Stimulated activated naive CD8-positive, alpha-beta T cell treated with anti-CD3 and anti-CD28 coated beads, Interleukin-15, amount 100 ng/mL, for 72 hours (primary cell): Measurements from ENCODE around the gene ABHD4.

ENCODE experiments used
- ATAC-seq: fragments of 150-1000 bp; cut with Tn5 transposase; 2 replicates; pipeline ENCODE4 v1.10.0; 2021; ENCODE audit warnings: mild to moderate bottlenecking, moderate library complexity
- DNase-seq, 2 donors: peaks; one replicate each; pipeline ENCODE4 v3.0.0; 2021 to 2022
- H3K27ac Mint-ChIP-seq, 2 donors: one replicate each; pipeline ENCODE4 v1.8.0; 2022; ENCODE audit warnings: mild to moderate bottlenecking in 2 of 2, mixed read lengths in 2 of 2, moderate library complexity in 2 of 2
- H3K27me3 Mint-ChIP-seq: one replicate; pipeline ENCODE4 v1.8.0; 2022; ENCODE audit warnings: mixed read lengths
- H3K4me1 Mint-ChIP-seq: one replicate; pipeline ENCODE4 v1.8.0; 2022; ENCODE audit warnings: mild to moderate bottlenecking, mixed read lengths
- H3K4me3 Mint-ChIP-seq, 2 donors: one replicate each; pipeline ENCODE4 v1.8.0; 2022; ENCODE audit warnings: mild to moderate bottlenecking in 2 of 2, mixed read lengths in 2 of 2, moderate library complexity in 1 of 2
- H3K9me3 Mint-ChIP-seq, 2 donors: one replicate each; pipeline ENCODE4 v1.8.0; 2022; ENCODE audit warnings: mixed read lengths in 2 of 2

Gene ABHD4

GRCh38 chr14:22650960-22651521 is 52.9 kb downstream of the ABHD4 start:
- ATAC-seq (peak; percentile 83), DNase-seq (peak; percentile 43)
- Mint-ChIP-seq H3K27me3 (no peaks in the 10 kb centered on the region), H3K4me1 (peaks cover 17% of the 10 kb centered on the region), H3K9me3 (no peaks in the 10 kb centered on the region), H3K27ac (peak overlapping the region in 1 of 2 donors; percentile 5), H3K4me3 (no peak overlapping the region)

DNA sequence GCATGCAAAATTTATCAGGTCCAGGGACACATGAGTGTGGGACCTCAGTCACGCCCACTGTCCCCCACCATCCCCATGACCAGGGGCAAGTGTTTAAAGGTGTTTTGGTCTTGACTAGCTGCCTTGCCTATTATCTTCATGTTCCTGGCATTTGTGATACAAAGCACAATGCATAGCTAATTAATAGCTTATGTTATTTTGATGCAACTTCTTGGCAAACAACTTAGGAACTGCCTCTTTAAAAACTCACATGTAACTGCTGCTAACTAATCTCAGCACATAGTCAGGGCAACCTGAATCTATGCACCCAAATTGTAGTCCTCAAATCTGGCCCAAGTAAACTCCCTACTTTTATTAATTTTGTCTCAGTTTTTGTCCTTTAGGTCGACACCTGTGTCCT is 53.5 kb downstream of the ABHD4 start:
- Mint-ChIP-seq H3K4me3 (no peak overlapping the region), H3K27me3 (no peaks in the 10 kb centered on the region)
- no peak for ATAC-seq

DNA sequence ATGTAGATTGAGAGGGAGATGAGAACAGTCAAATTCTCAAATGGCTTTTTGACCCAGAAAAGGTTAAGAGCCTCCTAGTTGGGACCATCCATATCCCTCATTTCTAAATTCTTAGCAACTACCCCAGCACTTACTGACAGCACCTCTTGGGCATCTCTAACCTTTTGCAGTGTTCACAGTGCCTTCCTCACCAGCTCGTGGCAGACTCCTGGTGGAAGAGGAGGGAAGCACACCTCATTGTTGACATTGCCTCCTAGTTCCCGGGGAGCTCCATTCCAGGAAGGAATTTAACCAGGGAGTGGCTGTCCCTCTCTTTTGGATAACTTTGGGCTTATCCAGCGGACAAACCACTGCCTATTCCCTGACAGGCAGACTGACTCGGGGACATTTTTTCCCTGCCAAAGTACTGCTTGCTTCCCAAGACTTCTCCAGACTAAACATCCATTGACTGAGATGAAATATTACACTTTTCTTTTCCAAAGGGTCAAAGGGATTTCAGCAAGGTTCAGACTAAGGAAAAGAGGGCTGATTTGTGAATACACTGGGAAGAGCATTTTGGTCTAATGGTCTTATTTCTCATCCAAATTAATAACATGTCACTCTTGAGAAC is 55.0 kb downstream of the ABHD4 start:
- H3K4me3 Mint-ChIP-seq: no peak overlapping the region
- no peaks in the 10 kb centered on the region for H3K27me3 Mint-ChIP-seq
- peaks cover 6% of the 10 kb centered on the region for H3K4me1 Mint-ChIP-seq
- peak; percentile 85 for ATAC-seq
- peak; percentile 33 to 55 for DNase-seq
- no peaks in the 10 kb centered on the region for H3K9me3 Mint-ChIP-seq
- H3K27ac Mint-ChIP-seq: no peak overlapping the region

More for the DNA sequence above, 53.5 kb downstream of the ABHD4 start:
- Mint-ChIP-seq H3K9me3 (no peaks in the 10 kb centered on the region), H3K4me1 (peaks cover 12% of the 10 kb centered on the region), H3K27ac (no peak overlapping the region)
- DNase-seq: no peak

DNA sequence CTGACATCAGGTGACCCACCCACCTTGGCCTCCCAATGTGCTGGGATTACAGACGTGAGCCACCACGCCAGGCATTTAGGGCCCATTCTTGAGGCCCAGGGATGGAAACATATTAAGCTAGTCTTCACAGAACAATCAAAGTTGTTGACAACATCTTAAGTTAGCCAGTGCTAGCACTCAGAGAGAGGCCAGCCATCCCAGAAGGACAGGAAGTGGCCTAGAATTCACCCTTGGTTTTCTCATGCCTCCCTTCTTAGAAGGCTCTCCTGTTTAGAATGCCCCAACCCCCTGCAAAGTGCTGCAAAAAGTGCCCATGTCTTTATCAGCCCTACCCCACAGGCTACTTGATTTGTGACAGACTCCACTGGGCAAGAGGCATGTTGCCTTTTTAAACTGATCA is 58.1 kb downstream of the ABHD4 start:
- ATAC-seq (no peak), DNase-seq (no peak)
- no peak overlapping the region for H3K27ac Mint-ChIP-seq
- peaks cover 2% of the 10 kb centered on the region for H3K4me1 Mint-ChIP-seq
- H3K27me3 Mint-ChIP-seq: no peaks in the 10 kb centered on the region
- H3K4me3 Mint-ChIP-seq: no peak overlapping the region
- no peaks in the 10 kb centered on the region for H3K9me3 Mint-ChIP-seq

DNA sequence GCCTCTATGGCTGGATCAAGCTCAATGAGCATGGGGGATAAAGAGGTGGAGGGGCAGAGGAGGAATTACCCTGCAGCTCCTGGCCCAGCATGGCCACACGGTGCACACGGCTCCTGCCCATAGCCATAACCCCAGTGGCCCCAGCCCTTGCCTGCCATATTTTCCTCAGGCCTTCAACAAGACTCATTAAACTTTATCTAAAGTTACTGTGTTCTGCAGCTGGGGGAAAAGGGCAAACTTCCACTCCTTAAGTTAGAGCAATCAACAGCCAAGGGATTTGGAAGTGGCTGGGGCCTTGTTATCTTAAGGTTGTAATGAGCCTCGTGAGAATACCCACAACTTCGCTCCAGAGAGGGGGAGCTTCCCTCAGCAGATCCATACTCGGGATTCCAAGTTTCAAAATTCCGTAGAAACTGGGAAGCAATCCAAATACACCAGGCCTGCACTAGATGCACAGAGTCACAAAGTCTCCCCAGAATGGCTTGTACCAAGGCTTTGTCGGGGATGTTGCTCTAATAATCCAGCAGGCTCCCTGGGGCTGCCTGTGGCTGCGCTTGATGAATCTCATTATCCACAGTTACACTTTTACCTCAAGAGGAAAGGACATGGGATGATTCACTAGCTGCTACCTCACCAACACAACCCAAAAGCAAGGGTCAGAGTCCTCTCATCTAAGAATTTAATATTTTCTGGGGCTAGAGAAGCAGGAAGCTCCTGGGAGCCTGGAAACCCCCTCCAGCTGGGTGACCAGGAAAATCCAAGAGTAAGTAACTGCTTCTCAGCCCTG is 59.0 kb downstream of the ABHD4 start:
- Mint-ChIP-seq H3K4me1 (no peaks in the 10 kb centered on the region), H3K27me3 (no peaks in the 10 kb centered on the region), H3K9me3 (no peaks in the 10 kb centered on the region), H3K4me3 (no peak overlapping the region), H3K27ac (no peak overlapping the region)
- ATAC-seq (no peak), DNase-seq (no peak)

DNA sequence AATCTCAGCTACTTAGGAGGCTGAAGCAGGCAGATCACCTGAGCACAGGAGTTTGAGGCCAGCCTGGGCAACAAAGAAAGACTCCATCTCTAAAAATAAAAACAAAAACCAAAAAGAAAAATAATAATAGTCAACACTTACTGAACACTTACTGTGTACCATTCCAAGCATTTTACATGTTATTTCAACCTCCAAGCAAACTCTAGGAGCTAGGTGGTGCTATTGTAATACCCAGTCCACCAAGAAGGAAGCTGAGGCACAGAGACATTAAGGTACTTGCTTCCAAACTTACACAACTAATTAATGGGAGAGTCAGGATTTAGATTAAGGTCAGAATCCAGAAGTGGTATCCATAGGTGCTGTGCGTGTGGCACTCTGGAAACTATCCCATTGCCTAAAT is 59.8 kb downstream of the ABHD4 start:
- ATAC-seq: no peak
- DNase-seq: no peak
- H3K4me3 Mint-ChIP-seq: no peak overlapping the region
- H3K9me3 Mint-ChIP-seq: no peaks in the 10 kb centered on the region
- H3K4me1 Mint-ChIP-seq: no peaks in the 10 kb centered on the region
- H3K27me3 Mint-ChIP-seq: no peaks in the 10 kb centered on the region
- no peak overlapping the region for H3K27ac Mint-ChIP-seq

DNA sequence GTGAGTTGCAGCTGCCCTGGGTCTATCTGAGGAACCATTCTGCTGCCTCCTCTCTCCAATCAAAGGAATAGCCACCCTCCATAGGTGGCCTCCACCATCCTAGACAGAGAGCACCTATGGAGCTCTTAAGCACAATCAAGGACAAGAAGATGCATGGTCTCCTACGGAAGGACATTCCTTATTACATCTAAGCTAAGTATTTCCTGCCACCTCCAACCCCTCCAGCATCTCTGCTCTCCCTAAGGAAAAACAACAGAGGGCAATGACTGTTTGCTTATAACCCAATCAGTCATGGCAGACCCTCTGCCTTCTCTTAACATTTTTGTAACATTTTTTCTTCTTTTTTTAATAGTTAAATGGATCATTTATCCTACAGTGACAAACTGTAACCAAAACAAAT is 60.8 kb downstream of the ABHD4 start:
- H3K27ac Mint-ChIP-seq: no peak overlapping the region
- H3K4me3 Mint-ChIP-seq: no peak overlapping the region
- H3K9me3 Mint-ChIP-seq: no peaks in the 10 kb centered on the region

DNA sequence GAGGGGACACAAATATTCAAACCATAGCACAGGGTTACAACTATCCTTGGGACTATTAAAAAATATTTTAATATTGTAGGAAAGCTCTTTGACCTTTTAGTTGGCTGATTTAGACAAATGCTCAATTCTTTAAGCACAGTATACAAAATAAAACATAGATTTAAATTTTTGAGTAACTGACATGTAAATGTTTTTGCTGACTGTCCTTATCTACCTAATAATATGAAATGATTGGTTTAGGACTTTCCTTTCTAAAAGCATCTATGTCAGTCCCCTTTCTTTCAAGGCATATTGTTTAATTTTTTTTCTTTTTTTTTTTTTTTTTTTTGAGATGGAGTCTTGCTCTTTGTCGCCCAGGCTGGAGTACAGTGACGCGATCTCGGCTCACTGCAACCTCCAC is 62.6 kb downstream of the ABHD4 start:
- Mint-ChIP-seq H3K4me1 (no peaks in the 10 kb centered on the region), H3K4me3 (no peak overlapping the region), H3K27me3 (no peaks in the 10 kb centered on the region), H3K27ac (no peak overlapping the region), H3K9me3 (no peaks in the 10 kb centered on the region)
- DNase-seq: no peak
- ATAC-seq: no peak

More for the DNA sequence above, 60.8 kb downstream of the ABHD4 start:
- Mint-ChIP-seq H3K27me3 (no peaks in the 10 kb centered on the region), H3K4me1 (no peaks in the 10 kb centered on the region)
- DNase-seq: no peak
- ATAC-seq: no peak
